Measurements from ENCODE around the gene SLC17A4.

SLC17A4 gene

DNA sequence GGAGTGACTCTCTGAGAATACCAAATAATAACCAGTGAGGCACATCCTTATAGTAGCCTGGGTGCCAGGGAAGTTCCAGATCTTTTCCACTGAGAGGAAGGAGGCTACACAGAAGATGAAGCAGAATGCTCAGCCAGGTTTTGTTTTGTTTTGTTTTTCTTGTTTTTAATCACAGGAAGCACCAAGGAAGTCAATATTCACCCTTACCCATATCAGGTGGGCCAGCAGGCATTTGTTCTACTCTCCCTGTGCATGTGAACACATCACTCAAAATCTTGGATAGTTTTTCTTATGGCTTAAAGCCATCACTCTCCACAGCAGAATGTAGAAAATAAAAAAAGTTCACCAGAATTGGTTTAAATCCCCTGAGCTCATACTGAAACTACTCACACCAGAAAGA lies 66.8 kb downstream of the SLC17A4 start:
- DNase-seq (ENCODE audit: low spot score): no peak

DNA sequence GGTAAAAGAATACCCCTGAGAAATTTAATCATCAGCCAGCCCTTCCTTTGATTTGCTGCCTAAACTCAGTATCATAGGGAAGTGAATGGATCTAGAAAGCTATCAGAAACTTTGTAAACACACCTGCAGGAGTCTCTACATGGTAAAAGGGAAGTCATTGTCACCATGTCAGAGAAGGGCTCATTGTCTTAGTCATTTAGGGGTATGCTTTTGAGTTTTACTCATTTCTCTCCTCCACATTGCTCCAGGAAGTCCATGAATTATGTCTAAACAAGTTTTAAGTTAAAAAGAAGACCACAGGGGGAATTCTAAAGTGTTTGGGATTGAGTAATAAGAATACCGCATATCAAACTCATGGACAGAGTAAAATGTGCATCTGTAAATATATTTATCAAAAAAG lies 74.8 kb downstream of the SLC17A4 start:
- no peak for DNase-seq (ENCODE audit: low spot score)

DNA sequence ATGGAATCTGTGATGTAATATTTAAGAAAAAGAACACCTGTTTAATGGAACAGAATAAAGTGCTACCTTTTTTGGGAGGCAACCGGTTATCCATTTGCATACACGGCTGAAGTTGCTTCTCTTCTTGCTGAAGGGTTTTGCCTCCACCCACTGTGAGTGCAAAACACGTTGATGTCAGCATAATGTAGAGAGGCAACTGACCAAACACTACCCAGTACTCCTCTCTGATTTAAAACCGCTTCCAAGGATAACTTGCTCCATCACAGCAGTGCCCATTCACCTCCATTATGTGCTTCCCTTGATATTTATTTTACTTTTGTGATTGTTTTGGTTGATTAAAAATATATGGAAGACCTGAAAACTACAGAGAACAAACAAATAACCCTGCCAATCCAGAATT lies 75.9 kb downstream of the SLC17A4 start:
- DNase-seq (ENCODE audit: low spot score): no peak

Measured in LoVo (cell line).